ENCODE data around the gene ZNF425.

DNA sequence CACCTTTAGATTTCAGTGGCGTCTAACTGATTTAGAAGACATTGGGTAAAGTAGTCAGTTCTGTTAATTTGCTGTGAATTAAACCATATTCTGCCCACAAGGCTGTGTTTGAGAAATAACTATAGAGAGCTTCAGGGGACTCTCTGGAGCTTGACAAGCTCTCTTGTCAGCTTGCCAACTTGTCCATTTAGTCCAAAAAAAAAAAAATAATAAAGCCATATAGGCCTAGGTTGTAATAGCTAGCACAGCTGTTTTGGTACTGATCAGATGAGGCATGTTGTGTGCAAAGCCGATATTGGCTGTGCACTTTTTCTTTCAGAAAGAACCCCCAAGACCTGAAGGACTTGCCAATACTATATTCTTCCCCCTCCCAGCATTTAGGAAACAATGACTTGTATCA is 49.0 kb upstream of the ZNF425 start:
- TF ChIP-seq POLR2AphosphoS5 (IDR thresholded peaks at IDR 0.05), result no peak
- TF ChIP-seq, protein P1, sequence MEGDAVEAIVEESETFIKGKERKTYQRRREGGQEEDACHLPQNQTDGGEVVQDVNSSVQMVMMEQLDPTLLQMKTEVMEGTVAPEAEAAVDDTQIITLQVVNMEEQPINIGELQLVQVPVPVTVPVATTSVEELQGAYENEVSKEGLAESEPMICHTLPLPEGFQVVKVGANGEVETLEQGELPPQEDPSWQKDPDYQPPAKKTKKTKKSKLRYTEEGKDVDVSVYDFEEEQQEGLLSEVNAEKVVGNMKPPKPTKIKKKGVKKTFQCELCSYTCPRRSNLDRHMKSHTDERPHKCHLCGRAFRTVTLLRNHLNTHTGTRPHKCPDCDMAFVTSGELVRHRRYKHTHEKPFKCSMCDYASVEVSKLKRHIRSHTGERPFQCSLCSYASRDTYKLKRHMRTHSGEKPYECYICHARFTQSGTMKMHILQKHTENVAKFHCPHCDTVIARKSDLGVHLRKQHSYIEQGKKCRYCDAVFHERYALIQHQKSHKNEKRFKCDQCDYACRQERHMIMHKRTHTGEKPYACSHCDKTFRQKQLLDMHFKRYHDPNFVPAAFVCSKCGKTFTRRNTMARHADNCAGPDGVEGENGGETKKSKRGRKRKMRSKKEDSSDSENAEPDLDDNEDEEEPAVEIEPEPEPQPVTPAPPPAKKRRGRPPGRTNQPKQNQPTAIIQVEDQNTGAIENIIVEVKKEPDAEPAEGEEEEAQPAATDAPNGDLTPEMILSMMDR (IDR thresholded peaks at IDR 0.05), result no peak

Measured in upper lobe of left lung (tissue), 4 donors.